Measurements from ENCODE around the gene MALRD1.

DNA sequence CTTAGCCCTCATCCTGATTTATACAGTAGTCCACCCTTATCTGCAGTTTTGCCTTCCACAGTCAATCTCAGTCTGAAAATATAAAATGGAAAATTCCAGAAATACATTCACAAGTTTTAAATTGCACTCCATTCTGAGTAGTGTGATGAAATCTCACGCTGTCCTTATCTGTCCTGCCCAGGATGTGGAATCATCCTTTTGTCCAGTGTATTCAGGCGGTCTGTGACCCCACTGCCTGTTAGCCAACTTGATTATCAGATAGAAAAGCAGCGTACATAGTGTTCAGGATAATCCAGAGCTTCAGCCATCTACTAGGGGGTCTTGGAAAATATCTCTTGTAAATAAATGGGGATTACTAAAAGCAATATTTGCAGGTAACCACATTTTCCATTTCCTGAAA lies 146.3 kb downstream of the MALRD1 start:
- TF ChIP-seq EZH2 (IDR thresholded peaks at IDR 0.05; ENCODE audit: insufficient read depth, poor library complexity, severe bottlenecking) (no peak), EZH2phosphoT487 (IDR thresholded peaks at IDR 0.05; ENCODE audit: insufficient read depth, low read depth) (no peak)

Data from GM23248 (cell line).